ENCODE results near the gene TMEM79. TPM values are rescaled to one million over a fixed set of nuclear protein-coding genes. Genes with fewer than 3 reads are reported as not detected.

Gene TMEM79
- total RNA-seq, 1 donor: 1.4 TPM

DNA sequence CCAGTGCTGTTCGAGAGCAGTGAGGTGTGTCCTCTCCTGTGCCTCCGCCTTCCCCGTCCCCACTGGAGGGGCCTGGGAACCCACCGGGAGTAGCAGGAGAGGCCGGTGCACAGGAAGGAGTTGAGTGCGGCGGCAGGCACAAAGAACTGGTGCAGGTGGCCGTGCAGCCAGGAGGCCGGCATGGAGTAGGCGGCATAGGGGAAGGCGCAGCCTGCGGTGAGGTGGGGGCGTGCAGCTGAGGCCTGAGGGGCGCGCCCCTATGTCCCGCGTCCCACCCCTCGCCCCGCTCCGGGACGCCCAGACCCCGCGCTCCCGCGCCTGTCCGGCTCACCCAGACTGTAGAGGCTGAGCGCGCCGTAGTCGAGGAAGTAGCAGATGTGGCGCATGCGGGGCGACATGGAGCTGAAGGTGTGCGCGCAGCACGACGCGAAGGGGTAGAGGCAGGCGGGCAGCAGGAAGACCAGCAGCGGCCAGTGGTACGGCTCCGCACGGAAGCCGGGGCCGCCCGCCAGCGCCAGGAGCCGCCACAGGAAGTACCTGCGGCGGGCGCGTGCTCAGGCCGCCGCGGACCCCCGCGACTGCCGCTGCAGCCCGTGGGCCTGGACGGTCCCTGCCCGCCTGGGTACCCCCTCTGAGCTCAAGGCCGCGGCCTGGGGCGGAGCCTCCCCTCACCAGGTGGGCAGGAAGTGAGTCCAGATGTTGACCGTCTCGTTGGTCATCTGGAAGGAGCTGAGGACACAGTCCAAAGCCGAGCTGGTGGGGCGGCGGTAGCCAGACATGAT lies 38.5 kb upstream of the TMEM79 start:
- Histone ChIP-seq H3K36me3 (ENCODE audit: insufficient read depth, low read length) (peaks cover 9% of the 10 kb centered on the region), H3K9me3 (ENCODE audit: low read depth, low read length) (no peaks in the 10 kb centered on the region), H2AFZ (ENCODE audit: low read length) (no peak overlapping the region), H3K4me3 (ENCODE audit: insufficient read depth, low read length) (peak overlapping the region; percentile 37), H3K27ac (ENCODE audit: low read depth, low read length) (no peak overlapping the region), H3K4me2 (ENCODE audit: insufficient read depth, low read length) (peak overlapping the region; percentile 60), H3K79me2 (ENCODE audit: insufficient read depth, low read length) (no peaks in the 10 kb centered on the region), H3K27me3 (ENCODE audit: insufficient read depth, low read length) (peaks cover 19% of the 10 kb centered on the region), H4K20me1 (ENCODE audit: insufficient read depth, low read length) (no peaks in the 10 kb centered on the region), H3K4me1 (ENCODE audit: insufficient read depth, low read length) (peaks cover 25% of the 10 kb centered on the region)
- peak; percentile 90 for DNase-seq (ENCODE audit: insufficient read length, low spot score, missing footprints)
- TF ChIP-seq, protein P1, sequence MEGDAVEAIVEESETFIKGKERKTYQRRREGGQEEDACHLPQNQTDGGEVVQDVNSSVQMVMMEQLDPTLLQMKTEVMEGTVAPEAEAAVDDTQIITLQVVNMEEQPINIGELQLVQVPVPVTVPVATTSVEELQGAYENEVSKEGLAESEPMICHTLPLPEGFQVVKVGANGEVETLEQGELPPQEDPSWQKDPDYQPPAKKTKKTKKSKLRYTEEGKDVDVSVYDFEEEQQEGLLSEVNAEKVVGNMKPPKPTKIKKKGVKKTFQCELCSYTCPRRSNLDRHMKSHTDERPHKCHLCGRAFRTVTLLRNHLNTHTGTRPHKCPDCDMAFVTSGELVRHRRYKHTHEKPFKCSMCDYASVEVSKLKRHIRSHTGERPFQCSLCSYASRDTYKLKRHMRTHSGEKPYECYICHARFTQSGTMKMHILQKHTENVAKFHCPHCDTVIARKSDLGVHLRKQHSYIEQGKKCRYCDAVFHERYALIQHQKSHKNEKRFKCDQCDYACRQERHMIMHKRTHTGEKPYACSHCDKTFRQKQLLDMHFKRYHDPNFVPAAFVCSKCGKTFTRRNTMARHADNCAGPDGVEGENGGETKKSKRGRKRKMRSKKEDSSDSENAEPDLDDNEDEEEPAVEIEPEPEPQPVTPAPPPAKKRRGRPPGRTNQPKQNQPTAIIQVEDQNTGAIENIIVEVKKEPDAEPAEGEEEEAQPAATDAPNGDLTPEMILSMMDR (IDR thresholded peaks at IDR 0.05; ENCODE audit: extremely low read depth, low read depth, low read length): no peak

- no peaks in the 10 kb centered on the region for H4K20me1 ChIP-seq (ENCODE audit: insufficient read depth, low read length)
- peaks cover 19% of the 10 kb centered on the region for H3K27me3 ChIP-seq (ENCODE audit: insufficient read depth, low read length)
- DNase-seq (ENCODE audit: insufficient read length, low spot score, missing footprints): no peak
- TF ChIP-seq, protein P1 (IDR thresholded peaks at IDR 0.05; ENCODE audit: extremely low read depth, low read depth, low read length): no peak
- H3K9me3 ChIP-seq (ENCODE audit: low read depth, low read length): no peaks in the 10 kb centered on the region
- H3K4me2 ChIP-seq (ENCODE audit: insufficient read depth, low read length): peak overlapping the region; percentile 60
- no peak overlapping the region for H3K27ac ChIP-seq (ENCODE audit: low read depth, low read length)
- H3K36me3 ChIP-seq (ENCODE audit: insufficient read depth, low read length): peaks cover 15% of the 10 kb centered on the region
- peaks cover 20% of the 10 kb centered on the region for H3K4me1 ChIP-seq (ENCODE audit: insufficient read depth, low read length)
- no peak overlapping the region for H3K4me3 ChIP-seq (ENCODE audit: insufficient read depth, low read length)
- no peaks in the 10 kb centered on the region for H3K79me2 ChIP-seq (ENCODE audit: insufficient read depth, low read length)
- H2AFZ ChIP-seq (ENCODE audit: low read length): no peak overlapping the region
Measured at GRCh38 chr1:156246241-156246780, 37.8 kb upstream of the TMEM79 start.

GRCh38 chr1:156246781-156247459 lies 37.2 kb upstream of the TMEM79 start:
- Histone ChIP-seq H3K4me3 (ENCODE audit: insufficient read depth, low read length) (no peak overlapping the region), H3K4me1 (ENCODE audit: insufficient read depth, low read length) (peaks cover 14% of the 10 kb centered on the region), H3K4me2 (ENCODE audit: insufficient read depth, low read length) (no peak overlapping the region), H3K36me3 (ENCODE audit: insufficient read depth, low read length) (peaks cover 22% of the 10 kb centered on the region), H3K9me3 (ENCODE audit: low read depth, low read length) (no peaks in the 10 kb centered on the region), H4K20me1 (ENCODE audit: insufficient read depth, low read length) (no peaks in the 10 kb centered on the region), H3K27me3 (ENCODE audit: insufficient read depth, low read length) (peaks cover 19% of the 10 kb centered on the region), H2AFZ (ENCODE audit: low read length) (no peak overlapping the region), H3K27ac (ENCODE audit: low read depth, low read length) (no peak overlapping the region), H3K79me2 (ENCODE audit: insufficient read depth, low read length) (no peaks in the 10 kb centered on the region)
- DNase-seq (ENCODE audit: insufficient read length, low spot score, missing footprints): peak; percentile 87
- TF ChIP-seq, protein P1 (IDR thresholded peaks at IDR 0.05; ENCODE audit: extremely low read depth, low read depth, low read length): no peak
